ENCODE measurements around the gene TPCN1. TPM values are rescaled to one million over a fixed set of nuclear protein-coding genes. Genes with fewer than 3 reads are reported as not detected.

TPCN1 gene
- total RNA-seq, 1 experiment from 2014 or later, result 42.7 TPM

DNA sequence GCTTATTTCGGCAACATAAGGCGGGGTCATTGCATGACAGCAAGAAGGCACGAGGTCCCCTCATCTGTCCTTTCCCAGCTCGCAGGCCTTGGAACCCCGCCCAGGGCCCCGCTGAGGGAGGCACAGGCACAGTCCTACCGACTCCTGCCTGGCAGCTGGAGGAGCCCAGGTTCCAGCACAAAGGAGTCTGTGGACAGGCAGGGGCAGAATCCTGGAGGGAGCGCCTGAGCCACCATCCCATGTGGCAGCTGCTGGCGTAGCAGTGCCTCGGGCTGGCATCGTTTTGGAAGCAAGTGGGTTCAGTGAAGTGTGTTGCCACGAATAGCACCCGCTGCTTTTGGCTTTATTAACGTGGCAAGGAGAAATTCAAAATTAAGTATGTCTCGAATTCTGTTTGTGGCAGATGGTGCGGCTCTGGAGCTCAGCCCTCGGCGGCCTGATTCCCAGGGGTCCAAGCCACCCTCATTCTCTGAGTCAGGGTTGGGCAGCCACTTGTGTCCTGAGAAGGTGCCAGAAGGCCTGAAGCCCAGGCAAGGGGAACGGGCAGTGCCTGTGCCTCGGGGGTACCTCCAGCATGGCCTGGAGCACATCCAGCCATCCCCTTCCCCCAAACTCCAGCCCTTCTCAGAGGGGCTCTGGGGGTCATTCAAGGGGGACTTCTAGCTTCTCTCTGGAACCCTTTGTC is 77.7 kb downstream of the TPCN1 start:
- H4K20me1 ChIP-seq (ENCODE audit: insufficient read depth), result no peaks in the 10 kb centered on the region
- peaks cover 19% of the 10 kb centered on the region for H3K4me1 ChIP-seq (replicated peaks; ENCODE audit: insufficient read depth)
- H3K4me2 ChIP-seq, result peak overlapping the region; percentile 51
- H3F3A ChIP-seq (ENCODE audit: insufficient read depth, low read depth), result peaks cover 22% of the 10 kb centered on the region
- no peak for DNase-seq
- H3K27me3 ChIP-seq (ENCODE audit: insufficient read depth, low read depth), result no peaks in the 10 kb centered on the region
- ChIA-PET POLR2A (ENCODE audit: unreplicated experiment) (interaction anchor here (0.6 to 1.1 kb wide), 3 partner anchors 23 to 76 kb away, joined by 4 to 9 read pairs (median 8); no protein-coding TSS in a partner anchor), CTCF (no interaction called here)
- TF ChIP-seq, protein P1, sequence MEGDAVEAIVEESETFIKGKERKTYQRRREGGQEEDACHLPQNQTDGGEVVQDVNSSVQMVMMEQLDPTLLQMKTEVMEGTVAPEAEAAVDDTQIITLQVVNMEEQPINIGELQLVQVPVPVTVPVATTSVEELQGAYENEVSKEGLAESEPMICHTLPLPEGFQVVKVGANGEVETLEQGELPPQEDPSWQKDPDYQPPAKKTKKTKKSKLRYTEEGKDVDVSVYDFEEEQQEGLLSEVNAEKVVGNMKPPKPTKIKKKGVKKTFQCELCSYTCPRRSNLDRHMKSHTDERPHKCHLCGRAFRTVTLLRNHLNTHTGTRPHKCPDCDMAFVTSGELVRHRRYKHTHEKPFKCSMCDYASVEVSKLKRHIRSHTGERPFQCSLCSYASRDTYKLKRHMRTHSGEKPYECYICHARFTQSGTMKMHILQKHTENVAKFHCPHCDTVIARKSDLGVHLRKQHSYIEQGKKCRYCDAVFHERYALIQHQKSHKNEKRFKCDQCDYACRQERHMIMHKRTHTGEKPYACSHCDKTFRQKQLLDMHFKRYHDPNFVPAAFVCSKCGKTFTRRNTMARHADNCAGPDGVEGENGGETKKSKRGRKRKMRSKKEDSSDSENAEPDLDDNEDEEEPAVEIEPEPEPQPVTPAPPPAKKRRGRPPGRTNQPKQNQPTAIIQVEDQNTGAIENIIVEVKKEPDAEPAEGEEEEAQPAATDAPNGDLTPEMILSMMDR (conservative IDR thresholded peaks at IDR 0.05), result no peak
- no peak for TF ChIP-seq EZH2 (IDR thresholded peaks at IDR 0.05; ENCODE audit: low read depth)
- intact Hi-C loops (cut with micrococcal nuclease; ENCODE audit: unreplicated experiment), result loop anchor here (1.0 to 2.0 kb wide), 3 partner anchors 53 to 102 kb away; partner anchors contain the start of gene TPCN1
- H3K9me3 ChIP-seq (ENCODE audit: insufficient read depth, low read depth), result no peaks in the 10 kb centered on the region
- H2AFZ ChIP-seq, result no peak overlapping the region
- H3K36me3 ChIP-seq (ENCODE audit: low read depth), result no peaks in the 10 kb centered on the region
- no peaks in the 10 kb centered on the region for H3K79me2 ChIP-seq (ENCODE audit: low read depth)
- H3K9me2 ChIP-seq (ENCODE audit: insufficient read depth), result no peaks in the 10 kb centered on the region
- H3K27ac ChIP-seq, result peak overlapping the region; percentile 62
- BruUV-seq (replicated peaks), result TSS peak; percentile 27
- no peak overlapping the region for H3K4me3 ChIP-seq

DNA sequence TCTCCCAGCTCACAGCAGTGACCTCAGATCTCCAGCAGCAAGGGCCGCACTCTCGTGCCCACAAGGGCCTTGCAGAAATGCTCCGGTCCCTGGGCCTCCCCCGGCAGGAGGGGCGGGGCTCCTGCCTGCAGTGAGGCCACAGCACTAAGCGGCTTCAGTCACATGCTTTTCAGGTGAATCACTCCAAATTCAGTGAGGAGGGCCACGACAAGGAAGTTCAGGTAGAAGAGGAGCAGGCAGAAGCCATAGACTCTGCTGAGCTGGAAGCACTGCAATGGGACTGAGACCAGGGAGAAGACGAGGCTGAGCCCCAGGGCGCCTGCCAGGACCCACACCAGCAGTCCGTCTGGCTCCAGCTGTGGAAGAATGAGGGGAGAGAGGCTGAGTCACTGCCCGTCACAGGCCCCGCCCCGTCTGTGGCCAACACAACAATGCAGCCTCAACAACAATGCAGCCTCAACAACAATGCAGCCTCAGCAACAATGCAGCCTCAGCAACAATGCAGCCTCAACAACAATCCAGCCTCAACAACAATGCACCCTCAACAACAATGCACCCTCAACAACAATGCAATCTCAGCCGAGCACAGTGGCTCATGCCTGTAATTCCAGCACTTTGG is 78.5 kb downstream of the TPCN1 start:
- H3K9me2 ChIP-seq (ENCODE audit: insufficient read depth), result no peaks in the 10 kb centered on the region
- peaks cover 19% of the 10 kb centered on the region for H3K4me1 ChIP-seq (replicated peaks; ENCODE audit: insufficient read depth)
- peak overlapping the region; percentile 62 for H3K27ac ChIP-seq
- intact Hi-C loops (cut with micrococcal nuclease; ENCODE audit: unreplicated experiment), result loop anchor here (1.0 to 2.0 kb wide), 3 partner anchors 53 to 103 kb away; partner anchors contain the start of gene TPCN1
- no peak for TF ChIP-seq EZH2 (IDR thresholded peaks at IDR 0.05; ENCODE audit: low read depth)
- TF ChIP-seq, protein P1 (conservative IDR thresholded peaks at IDR 0.05), result no peak
- ChIA-PET POLR2A (ENCODE audit: unreplicated experiment) (interaction anchor here (0.6 to 1.1 kb wide), 3 partner anchors 38 to 77 kb away, joined by 4 to 9 read pairs (median 9); no protein-coding TSS in a partner anchor), CTCF (no interaction called here)
- no peak overlapping the region for H2AFZ ChIP-seq
- peak overlapping the region; percentile 51 for H3K4me2 ChIP-seq
- peak; percentile 87 to 96 for DNase-seq
- no TSS peak for BruUV-seq (replicated peaks)
- no peaks in the 10 kb centered on the region for H4K20me1 ChIP-seq (ENCODE audit: insufficient read depth)
- peaks cover 22% of the 10 kb centered on the region for H3F3A ChIP-seq (ENCODE audit: insufficient read depth, low read depth)
- no peaks in the 10 kb centered on the region for H3K9me3 ChIP-seq (ENCODE audit: insufficient read depth, low read depth)
- H3K36me3 ChIP-seq (ENCODE audit: low read depth), result no peaks in the 10 kb centered on the region
- H3K27me3 ChIP-seq (ENCODE audit: insufficient read depth, low read depth), result no peaks in the 10 kb centered on the region
- H3K79me2 ChIP-seq (ENCODE audit: low read depth), result no peaks in the 10 kb centered on the region
- no peak overlapping the region for H3K4me3 ChIP-seq

DNA sequence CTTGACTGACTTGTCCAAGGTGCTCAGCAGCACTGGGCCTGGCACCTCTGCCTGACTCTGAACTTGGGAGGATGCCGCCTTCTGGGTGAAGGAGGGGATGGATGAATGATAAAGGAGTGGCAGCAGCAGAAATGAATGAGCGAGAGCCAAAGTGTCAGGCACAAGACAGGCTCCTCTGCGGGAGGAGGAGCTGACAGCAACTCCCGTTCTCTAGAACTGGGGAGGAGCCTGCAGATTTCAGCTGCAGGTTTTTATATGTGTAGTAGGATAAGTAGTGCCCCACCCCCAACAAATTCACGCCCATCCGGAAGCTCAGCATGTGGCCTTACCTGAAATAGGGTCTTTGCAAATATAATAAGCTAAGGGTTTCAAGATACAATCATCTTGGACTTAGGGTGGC is 80.5 kb downstream of the TPCN1 start:
- Histone ChIP-seq H3F3A (ENCODE audit: insufficient read depth, low read depth) (peaks cover 22% of the 10 kb centered on the region), H4K20me1 (ENCODE audit: insufficient read depth) (no peaks in the 10 kb centered on the region), H3K9me3 (ENCODE audit: insufficient read depth, low read depth) (no peaks in the 10 kb centered on the region), H3K4me3 (no peak overlapping the region), H3K4me1 (replicated peaks; ENCODE audit: insufficient read depth) (peaks cover 19% of the 10 kb centered on the region), H3K27ac (no peak overlapping the region), H3K36me3 (ENCODE audit: low read depth) (no peaks in the 10 kb centered on the region), H3K9me2 (ENCODE audit: insufficient read depth) (no peaks in the 10 kb centered on the region), H3K4me2 (no peak overlapping the region), H3K79me2 (ENCODE audit: low read depth) (no peaks in the 10 kb centered on the region), H3K27me3 (ENCODE audit: insufficient read depth, low read depth) (no peaks in the 10 kb centered on the region), H2AFZ (no peak overlapping the region)
- TF ChIP-seq, protein P1 (conservative IDR thresholded peaks at IDR 0.05), result no peak
- TF ChIP-seq EZH2 (IDR thresholded peaks at IDR 0.05; ENCODE audit: low read depth), result no peak
- intact Hi-C loops (cut with micrococcal nuclease; ENCODE audit: unreplicated experiment), result no loop called here
- POLR2A ChIA-PET (ENCODE audit: unreplicated experiment), result no interaction called here
- CTCF ChIA-PET, result no interaction called here
- no TSS peak for BruUV-seq (replicated peaks)
- no peak for DNase-seq

Measured in PC-9 (cell line).